A549 (cell line): Measurements from ENCODE around the gene NPLOC4.

Source experiments
- EP300 ChIP-seq, 2 experiments: fragments of >200 bp; sonication (Bioruptor Twin); formaldehyde crosslinking; IDR thresholded peaks; 2 replicates in 1 of 2; 3 replicates in 1 of 2; pipeline ENCODE4 v1.6.1; 2016 to 2017
- FOXS1 ChIP-seq: fragments of 250-450 bp; sonication (Bioruptor Pico); IDR thresholded peaks from 2 replicates; pipeline ENCODE4 v1.5.0; 2020; ENCODE audit warnings: mild to moderate bottlenecking, moderate library complexity
- KDM1A ChIP-seq: fragments of 200-600 bp; sonication (generic); IDR thresholded peaks from 2 replicates; pipeline ENCODE4 v1.6.1; 2016; ENCODE audit warnings: low read depth, mild to moderate bottlenecking
- MAZ ChIP-seq: fragments of 150-350 bp; IDR thresholded peaks from 2 replicates; pipeline ENCODE4 v1.6.1; 2014; ENCODE audit warnings: antibody characterized with exemption, low read depth, low read length, borderline replicate concordance
- MYC ChIP-seq: IDR thresholded peaks from 2 replicates; pipeline ENCODE4 v1.6.1; 2012; ENCODE audit warnings: mild to moderate bottlenecking, inconsistent platforms, low read length, improper control_type of control experiment, borderline replicate concordance
- POLR2A ChIP-seq: IDR thresholded peaks from 2 replicates; pipeline ENCODE4 v1.6.1; 2012; ENCODE audit warnings: mild to moderate bottlenecking, low read length
- RCOR1 ChIP-seq: fragments of 150-350 bp; IDR thresholded peaks from 2 replicates; pipeline ENCODE4 v1.6.1; 2014; ENCODE audit warnings: antibody characterized with exemption, low read length, low read depth
- TF ChIP-seq, protein P1 (sequence below): fragments of >200 bp; sonication (Bioruptor Twin); formaldehyde crosslinking; IDR thresholded peaks from 3 replicates; pipeline ENCODE4 v1.5.1; 2016
- TF ChIP-seq, protein P2 (sequence below): fragments of >200 bp; sonication (Bioruptor Twin); formaldehyde crosslinking; IDR thresholded peaks from 3 replicates; pipeline ENCODE4 v1.6.1; 2016
- TF ChIP-seq, protein P3 (sequence below): fragments of 450-650 bp; IDR thresholded peaks from 2 replicates; pipeline ENCODE4 v1.6.1; 2014; ENCODE audit warnings: antibody characterized with exemption

DNA sequence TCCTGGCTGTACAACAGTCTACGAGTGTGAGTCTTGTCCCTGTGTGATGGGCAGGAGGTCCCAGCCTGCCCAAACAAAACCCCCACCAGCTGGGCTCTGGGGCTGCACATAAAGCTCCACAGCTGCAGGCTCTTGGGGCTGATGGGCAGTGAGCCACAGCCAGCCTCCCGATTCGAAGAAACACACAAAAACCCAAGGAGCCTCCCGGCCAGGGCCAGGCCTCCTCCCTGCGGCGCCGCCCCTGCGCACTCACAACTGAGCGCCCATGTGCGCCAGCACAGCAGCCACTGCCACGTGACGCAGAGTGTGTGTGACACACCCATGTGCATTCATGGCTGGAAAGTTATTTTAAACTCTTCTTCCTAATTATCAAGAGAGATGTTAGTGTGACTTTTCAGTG lies 54.2 kb downstream of the NPLOC4 start:
- TF ChIP-seq MAZ (no peak), POLR2A (no peak), KDM1A (no peak), MYC (no peak), EP300 (IDR thresholded peaks at IDR 0.05) (no peak), FOXS1 (CRISPR knock-in tag) (no peak), RCOR1 (no peak)
- TF ChIP-seq, protein P1, sequence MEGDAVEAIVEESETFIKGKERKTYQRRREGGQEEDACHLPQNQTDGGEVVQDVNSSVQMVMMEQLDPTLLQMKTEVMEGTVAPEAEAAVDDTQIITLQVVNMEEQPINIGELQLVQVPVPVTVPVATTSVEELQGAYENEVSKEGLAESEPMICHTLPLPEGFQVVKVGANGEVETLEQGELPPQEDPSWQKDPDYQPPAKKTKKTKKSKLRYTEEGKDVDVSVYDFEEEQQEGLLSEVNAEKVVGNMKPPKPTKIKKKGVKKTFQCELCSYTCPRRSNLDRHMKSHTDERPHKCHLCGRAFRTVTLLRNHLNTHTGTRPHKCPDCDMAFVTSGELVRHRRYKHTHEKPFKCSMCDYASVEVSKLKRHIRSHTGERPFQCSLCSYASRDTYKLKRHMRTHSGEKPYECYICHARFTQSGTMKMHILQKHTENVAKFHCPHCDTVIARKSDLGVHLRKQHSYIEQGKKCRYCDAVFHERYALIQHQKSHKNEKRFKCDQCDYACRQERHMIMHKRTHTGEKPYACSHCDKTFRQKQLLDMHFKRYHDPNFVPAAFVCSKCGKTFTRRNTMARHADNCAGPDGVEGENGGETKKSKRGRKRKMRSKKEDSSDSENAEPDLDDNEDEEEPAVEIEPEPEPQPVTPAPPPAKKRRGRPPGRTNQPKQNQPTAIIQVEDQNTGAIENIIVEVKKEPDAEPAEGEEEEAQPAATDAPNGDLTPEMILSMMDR, result no peak
- TF ChIP-seq, protein P2, sequence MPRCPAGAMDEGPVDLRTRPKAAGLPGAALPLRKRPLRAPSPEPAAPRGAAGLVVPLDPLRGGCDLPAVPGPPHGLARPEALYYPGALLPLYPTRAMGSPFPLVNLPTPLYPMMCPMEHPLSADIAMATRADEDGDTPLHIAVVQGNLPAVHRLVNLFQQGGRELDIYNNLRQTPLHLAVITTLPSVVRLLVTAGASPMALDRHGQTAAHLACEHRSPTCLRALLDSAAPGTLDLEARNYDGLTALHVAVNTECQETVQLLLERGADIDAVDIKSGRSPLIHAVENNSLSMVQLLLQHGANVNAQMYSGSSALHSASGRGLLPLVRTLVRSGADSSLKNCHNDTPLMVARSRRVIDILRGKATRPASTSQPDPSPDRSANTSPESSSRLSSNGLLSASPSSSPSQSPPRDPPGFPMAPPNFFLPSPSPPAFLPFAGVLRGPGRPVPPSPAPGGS, result no peak
- TF ChIP-seq, protein P3, sequence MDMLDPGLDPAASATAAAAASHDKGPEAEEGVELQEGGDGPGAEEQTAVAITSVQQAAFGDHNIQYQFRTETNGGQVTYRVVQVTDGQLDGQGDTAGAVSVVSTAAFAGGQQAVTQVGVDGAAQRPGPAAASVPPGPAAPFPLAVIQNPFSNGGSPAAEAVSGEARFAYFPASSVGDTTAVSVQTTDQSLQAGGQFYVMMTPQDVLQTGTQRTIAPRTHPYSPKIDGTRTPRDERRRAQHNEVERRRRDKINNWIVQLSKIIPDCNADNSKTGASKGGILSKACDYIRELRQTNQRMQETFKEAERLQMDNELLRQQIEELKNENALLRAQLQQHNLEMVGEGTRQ, result no peak
